GM18520 (cell line): ENCODE results near the gene CD5L.

Source experiments
- ATAC-seq: cut with Tn5 transposase; IDR thresholded peaks from one replicate; pipeline ENCODE4 v1.9.1; 2021; ENCODE audit not compliant: unreplicated experiment

CD5L gene

GRCh38 chr1:157841708-157842107 lies at the start of gene CD5L:
Gene CD5L (minus strand): TSS chr1:157841808. CDS start chr1:157841701, 107 bp downstream.
- ATAC-seq: no peak

- ATAC-seq: no peak
Measured at GRCh38 chr1:157882580-157882979, 41.0 kb upstream of the CD5L start.

- ATAC-seq: no peak
Measured at GRCh38 chr1:157880621-157881020, 39.0 kb upstream of the CD5L start.

GRCh38 chr1:157878059-157878458 lies 36.5 kb upstream of the CD5L start:
- ATAC-seq: no peak

- no peak for ATAC-seq
Measured at GRCh38 chr1:157870490-157870889, 28.9 kb upstream of the CD5L start.

GRCh38 chr1:157868654-157869053 lies 27.0 kb upstream of the CD5L start:
- ATAC-seq: no peak

GRCh38 chr1:157862114-157863070 lies 20.8 kb upstream of the CD5L start:
- ATAC-seq: no peak

GRCh38 chr1:157856538-157856937 lies 14.9 kb upstream of the CD5L start:
- peak; percentile 60 for ATAC-seq

GRCh38 chr1:157852476-157852875 lies 10.9 kb upstream of the CD5L start:
- ATAC-seq: no peak

- no peak for ATAC-seq
Measured at GRCh38 chr1:157849229-157849875, 7.7 kb upstream of the CD5L start.

- no peak for ATAC-seq
Measured at GRCh38 chr1:157844089-157844830, 2.7 kb upstream of the CD5L start.

GRCh38 chr1:157842939-157843338 lies 1.3 kb upstream of the CD5L start:
- no peak for ATAC-seq

GRCh38 chr1:157838966-157839365 lies 2.6 kb downstream of the CD5L start:
- no peak for ATAC-seq

- ATAC-seq: no peak
Measured at GRCh38 chr1:157834430-157834829, 7.2 kb downstream of the CD5L start.

- no peak for ATAC-seq
Measured at GRCh38 chr1:157833145-157833544, 8.5 kb downstream of the CD5L start.

GRCh38 chr1:157831968-157832626 lies 9.5 kb downstream of the CD5L start:
- no peak for ATAC-seq

GRCh38 chr1:157830887-157831286 lies 10.7 kb downstream of the CD5L start:
- no peak for ATAC-seq

- ATAC-seq: no peak
Measured at GRCh38 chr1:157829711-157830110, 11.9 kb downstream of the CD5L start.

- no peak for ATAC-seq
Measured at GRCh38 chr1:157829210-157829609, 12.4 kb downstream of the CD5L start.

GRCh38 chr1:157820299-157820698 lies 21.3 kb downstream of the CD5L start:
- ATAC-seq: no peak

- no peak for ATAC-seq
Measured at GRCh38 chr1:157819896-157820295, 21.7 kb downstream of the CD5L start, which contains the start of gene FCRL1. Gene FCRL1 (minus strand): TSS chr1:157820120. CDS start chr1:157820037, 83 bp downstream.
